ENCODE measurements around the gene SSC5D.

Gene SSC5D

GRCh38 chr19:55542292-55542855, 54.1 kb downstream of the SSC5D start:
- TF ChIP-seq EGR1 (IDR thresholded peaks at IDR 0.05): no peak
- TF ChIP-seq EP300 (IDR thresholded peaks at IDR 0.05; ENCODE audit: borderline replicate concordance): no peak
- no peak for TF ChIP-seq RAD21 (IDR thresholded peaks at IDR 0.05; ENCODE audit: low read depth)
- no peak for TF ChIP-seq TCF12 (IDR thresholded peaks at IDR 0.05; ENCODE audit: low read depth)
- no peak for TF ChIP-seq YY1 (IDR thresholded peaks at IDR 0.05; ENCODE audit: low read depth)
- TF ChIP-seq TEAD4 (IDR thresholded peaks at IDR 0.05): no peak
- no peak for TF ChIP-seq NFIC (IDR thresholded peaks at IDR 0.05)
- no peak for TF ChIP-seq REST (IDR thresholded peaks at IDR 0.05; ENCODE audit: low read depth)

GRCh38 chr19:55543567-55543966, 55.3 kb downstream of the SSC5D start:
- TF ChIP-seq EP300 (IDR thresholded peaks at IDR 0.05; ENCODE audit: borderline replicate concordance) (no peak), REST (IDR thresholded peaks at IDR 0.05; ENCODE audit: low read depth) (no peak), TAF1 (IDR thresholded peaks at IDR 0.05; ENCODE audit: low read depth) (no peak), NFIC (IDR thresholded peaks at IDR 0.05) (no peak), RAD21 (IDR thresholded peaks at IDR 0.05; ENCODE audit: low read depth) (no peak), YY1 (IDR thresholded peaks at IDR 0.05; ENCODE audit: low read depth) (no peak), USF1 (IDR thresholded peaks at IDR 0.05) (no peak), ZBTB7A (IDR thresholded peaks at IDR 0.05; ENCODE audit: low read depth) (no peak), FOXM1 (IDR thresholded peaks at IDR 0.05; ENCODE audit: borderline replicate concordance, low read depth) (no peak), MAX (IDR thresholded peaks at IDR 0.05) (no peak), TEAD4 (IDR thresholded peaks at IDR 0.05) (no peak), TCF12 (IDR thresholded peaks at IDR 0.05; ENCODE audit: low read depth) (no peak)

- no peak for TF ChIP-seq EGR1 (IDR thresholded peaks at IDR 0.05)
- TF ChIP-seq ZBTB7A (IDR thresholded peaks at IDR 0.05; ENCODE audit: low read depth): no peak
- TF ChIP-seq CREB1 (IDR thresholded peaks at IDR 0.05; ENCODE audit: low read depth): no peak
- TF ChIP-seq FOXM1 (IDR thresholded peaks at IDR 0.05; ENCODE audit: borderline replicate concordance, low read depth): no peak
- no peak for TF ChIP-seq YY1 (IDR thresholded peaks at IDR 0.05; ENCODE audit: low read depth)
- TF ChIP-seq USF1 (IDR thresholded peaks at IDR 0.05): no peak
- TF ChIP-seq NFIC (IDR thresholded peaks at IDR 0.05): no peak
- no peak for TF ChIP-seq TCF12 (IDR thresholded peaks at IDR 0.05; ENCODE audit: low read depth)
- no peak for TF ChIP-seq CEBPB (IDR thresholded peaks at IDR 0.05)
- TF ChIP-seq TAF1 (IDR thresholded peaks at IDR 0.05; ENCODE audit: low read depth): no peak
- no peak for TF ChIP-seq REST (IDR thresholded peaks at IDR 0.05; ENCODE audit: low read depth)
- TF ChIP-seq TEAD4 (IDR thresholded peaks at IDR 0.05): no peak
- TF ChIP-seq EP300 (IDR thresholded peaks at IDR 0.05; ENCODE audit: borderline replicate concordance): no peak
- no peak for TF ChIP-seq MAX (IDR thresholded peaks at IDR 0.05)
- no peak for TF ChIP-seq RAD21 (IDR thresholded peaks at IDR 0.05; ENCODE audit: low read depth)
These were observed 55.8 kb downstream of the SSC5D start for GRCh38 chr19:55544014-55544413.

GRCh38 chr19:55544776-55545439, 56.7 kb downstream of the SSC5D start:
- TF ChIP-seq CEBPB (IDR thresholded peaks at IDR 0.05): no peak
- TF ChIP-seq ZBTB7A (IDR thresholded peaks at IDR 0.05; ENCODE audit: low read depth): no peak

Measured in Ishikawa (cell line).